Ishikawa (cell line): Measurements from ENCODE around the gene SHISA9.
A peak's percentile ranks its signal among the peaks of the same experiment; 100 is the strongest.

Source experiments
- CEBPB ChIP-seq: IDR thresholded peaks from 2 replicates; pipeline ENCODE4 v1.6.1; 2012
- CREB1 ChIP-seq: IDR thresholded peaks from 2 replicates; pipeline ENCODE4 v1.6.1; 2012; ENCODE audit warnings: low read depth
- EP300 ChIP-seq: IDR thresholded peaks from 2 replicates; pipeline ENCODE4 v1.6.1; 2012; ENCODE audit warnings: borderline replicate concordance
- FOXM1 ChIP-seq: IDR thresholded peaks from 2 replicates; pipeline ENCODE4 v1.6.1; 2012; ENCODE audit warnings: low read depth, borderline replicate concordance
- MAX ChIP-seq: IDR thresholded peaks from 2 replicates; pipeline ENCODE4 v1.6.1; 2012
- NFIC ChIP-seq: IDR thresholded peaks from 2 replicates; pipeline ENCODE4 v1.6.1; 2012
- RAD21 ChIP-seq: IDR thresholded peaks from 2 replicates; pipeline ENCODE4 v1.6.1; 2012; ENCODE audit warnings: low read depth
- REST ChIP-seq: IDR thresholded peaks from 2 replicates; pipeline ENCODE4 v1.6.1; 2012; ENCODE audit warnings: low read depth, mild to moderate bottlenecking
- TAF1 ChIP-seq: IDR thresholded peaks from 2 replicates; pipeline ENCODE4 v1.6.1; 2012; ENCODE audit warnings: low read depth, mild to moderate bottlenecking
- TCF12 ChIP-seq: IDR thresholded peaks from 2 replicates; pipeline ENCODE4 v1.6.1; 2012; ENCODE audit warnings: low read depth
- USF1 ChIP-seq: IDR thresholded peaks from 2 replicates; pipeline ENCODE4 v1.6.1; 2012
- YY1 ChIP-seq: IDR thresholded peaks from 2 replicates; pipeline ENCODE4 v1.6.1; 2012; ENCODE audit warnings: low read depth
- ZBTB7A ChIP-seq: IDR thresholded peaks from 2 replicates; pipeline ENCODE4 v1.6.1; 2012; ENCODE audit warnings: low read depth

- TF ChIP-seq EP300 = no peak
- no peak for TF ChIP-seq MAX
- TF ChIP-seq NFIC = no peak
- no peak for TF ChIP-seq TAF1
- TF ChIP-seq REST = no peak
- TF ChIP-seq CEBPB = no peak
- no peak for TF ChIP-seq USF1
- no peak for TF ChIP-seq CREB1
- no peak for TF ChIP-seq FOXM1
- TF ChIP-seq TCF12 = no peak
- peak; percentile 50 for TF ChIP-seq RAD21
- TF ChIP-seq YY1 = no peak
- no peak for TF ChIP-seq ZBTB7A
Measured at GRCh38 chr16:12896562-12896961, 4.8 kb upstream of the SHISA9 start.
